K562 (cell line): ENCODE measurements around the gene ATP6V1G2. TPM values are rescaled to one million over a fixed set of nuclear protein-coding genes. Genes with fewer than 3 reads are reported as not detected.

ENCODE experiments used
- ATAC-seq: fragments of 200-7000 bp; cut with Tn5 transposase; 3 replicates; pipeline ENCODE4 v1.9.1; 2020; ENCODE audit warnings: moderate library complexity
- BruUV-seq: library from RNA; stranded (reverse); fragments of 400-500 nt; replicated peaks from 2 replicates; lab custom pipeline; 2021; lab: Mats Ljungman, UMichigan
- CTCF ChIA-PET: fragments of 300-600 bp; formaldehyde crosslinking; extraction: SDS; loops from one replicate; lab custom pipeline; 2021; ENCODE audit warnings: low intra/inter-chr PET ratio; lab: Yijun Ruan, JAX
- POLR2A ChIA-PET: fragments of 300-600, 350-650 bp; sonication (Branson Sonifier 250); formaldehyde crosslinking; extraction: SDS; loops from one replicate; lab custom pipeline; 2021; ENCODE audit warnings: antibody characterized with exemption, inconsistent platforms; lab: Yijun Ruan, JAX
- DNase-seq, 4 experiments: peaks; one replicate each; pipeline versions ENCODE4 v3.0.0 to v3.0.0-alpha.2; 2011 to 2018; ENCODE audit warnings: low spot score in 3 of 4, mixed read lengths in 3 of 4; ENCODE audit errors: extremely low read depth in 1 of 4
- FAIRE-seq: peaks from 2 replicates; lab custom pipeline; 2011; peaks lifted over from hg19 to GRCh38; lab: Jason Lieb, UNC
- H2AFZ ChIP-seq: 2 replicates; pipeline ENCODE4 v1.6.0; 2011; ENCODE audit warnings: low read depth, low read length, control low read depth, inconsistent platforms
- H3K27ac ChIP-seq: fragments of 200-600 bp; 3 replicates; pipeline ENCODE4 v1.8.0; 2011; ENCODE audit warnings: low read depth, mild to moderate bottlenecking, control low read depth, inconsistent platforms, low read length, moderate library complexity, mixed read lengths; ENCODE audit errors: extremely low read depth
- H3K27me3 ChIP-seq, 2 experiments: fragments of 300-600 bp in 1 of 2; 2 replicates in 1 of 2; 3 replicates in 1 of 2; pipeline versions ENCODE4 v1.6.0 to v1.8.0; 2011; ENCODE audit warnings: inconsistent platforms in 2 of 2, low read length in 2 of 2, mild to moderate bottlenecking in 1 of 2, mixed read lengths in 1 of 2, moderate library complexity in 1 of 2; ENCODE audit not compliant: control insufficient read depth in 2 of 2, insufficient read depth in 2 of 2
- H3K36me3 ChIP-seq: fragments of 300-600 bp; 3 replicates; pipeline ENCODE4 v1.8.0; 2011; ENCODE audit warnings: mild to moderate bottlenecking, low read length, inconsistent platforms; ENCODE audit not compliant: control insufficient read depth, insufficient read depth
- H3K4me1 ChIP-seq, 2 experiments: fragments of 200-600 bp in 1 of 2; replicated peaks in 1 of 2; 2 replicates in 1 of 2; 3 replicates in 1 of 2; pipeline versions ENCODE4 v1.5.1 to v1.8.0; 2011; ENCODE audit warnings: inconsistent platforms in 2 of 2, low read length in 2 of 2, mild to moderate bottlenecking in 1 of 2, mixed read lengths in 1 of 2, moderate library complexity in 1 of 2; ENCODE audit not compliant: control insufficient read depth in 2 of 2, insufficient read depth in 2 of 2
- H3K4me2 ChIP-seq: 2 replicates; pipeline ENCODE4 v1.6.1; 2011; ENCODE audit warnings: low read length, control low read depth, inconsistent platforms, mixed read lengths; ENCODE audit not compliant: insufficient read depth
- H3K4me3 ChIP-seq: fragments of 200-600 bp; sonication (generic), shearing (Covaris generic); 2 replicates; pipeline ENCODE4 v1.5.1; 2016; ENCODE audit warnings: control low read depth, inconsistent platforms
- H3K79me2 ChIP-seq: fragments of 200-600 bp; 3 replicates; pipeline ENCODE4 v1.8.0; 2011; ENCODE audit warnings: low read length, inconsistent platforms; ENCODE audit not compliant: control insufficient read depth, insufficient read depth
- H3K9ac ChIP-seq, 2 experiments: 2 replicates each; pipeline versions ENCODE4 v1.6.0 to v1.6.1; 2011; ENCODE audit warnings: low read depth in 2 of 2, low read length in 2 of 2, control low read depth in 1 of 2, inconsistent platforms in 1 of 2, mild to moderate bottlenecking in 1 of 2, mixed read lengths in 1 of 2; ENCODE audit not compliant: insufficient read depth in 1 of 2
- H3K9me1 ChIP-seq: one replicate; pipeline ENCODE4 v1.6.0; 2011; ENCODE audit warnings: inconsistent platforms, mild to moderate bottlenecking, low read length, moderate library complexity; ENCODE audit not compliant: control insufficient read depth, insufficient read depth
- H3K9me3 ChIP-seq: replicated peaks from 2 replicates; pipeline ENCODE4 v1.5.1; 2011; ENCODE audit warnings: low read depth, low read length, inconsistent platforms; ENCODE audit not compliant: control insufficient read depth, insufficient read depth
- H4K20me1 ChIP-seq: replicated peaks from 2 replicates; pipeline ENCODE4 v1.6.1; 2011; ENCODE audit warnings: low read length, inconsistent platforms, mixed read lengths; ENCODE audit not compliant: control insufficient read depth, insufficient read depth
- MBD2 ChIP-seq: sonication (generic); IDR thresholded peaks from 2 replicates; pipeline ENCODE4 v1.6.1; 2016; ENCODE audit warnings: low read depth, borderline replicate concordance
- POLR2G ChIP-seq: fragments of 200-400 bp; formaldehyde crosslinking; IDR thresholded peaks from 2 replicates; pipeline ENCODE4 v1.6.1; 2017; ENCODE audit warnings: low read depth, mild to moderate bottlenecking, antibody characterized with exemption, low read length, moderate library complexity
- RBM22 ChIP-seq: fragments of 200-400 bp; formaldehyde crosslinking; IDR thresholded peaks from 2 replicates; pipeline ENCODE4 v1.6.1; 2018; ENCODE audit warnings: low read length, low read depth; ENCODE audit not compliant: poor library complexity, severe bottlenecking
- ZNF140 ChIP-seq: fragments of 250-450 bp; sonication (Bioruptor Pico); IDR thresholded peaks from 2 replicates; pipeline ENCODE4 v1.8.0; 2021; ENCODE audit warnings: moderate library complexity, mild to moderate bottlenecking, inconsistent platforms
- ZNF24 ChIP-seq: fragments of 450-650 bp; IDR thresholded peaks from 2 replicates; pipeline ENCODE4 v1.6.1; 2016
- WGBS: fragments of 100-300 bp; shearing (Covaris generic); methylation state at CpG from one replicate; pipeline ENCODE4 v1.1.6; 2016; ENCODE audit warnings: low coverage, mixed read lengths; ENCODE audit not compliant: insufficient coverage; ENCODE audit errors: missing lambda C conversion rate; 5-methylcytosine and 5-hydroxymethylcytosine counted together
- in situ Hi-C: fragments of 300-500 bp; cut with MboI; formaldehyde crosslinking; loops from 4 replicates; pipeline ENCODE4 v1.15.0; 2018; ENCODE audit warnings: inconsistent platforms, mixed read lengths
- intact Hi-C: fragments of 100-400 bp; cut with micrococcal nuclease; formaldehyde crosslinking; loops from 2 replicates; pipeline ENCODE4 v1.14.2; 2022
- polyA plus RNA-seq, 8 experiments: library from polyadenylated mRNA; depleted of rRNA in 4 of 8; stranded (reverse) in 5 of 8; unstranded in 3 of 8; fragments of >200 nt; fragmentation: Nextera tagmentation in 2 of 8; fragmentation: Illumina TruSeq in 1 of 8; extraction: Ambion mirVana in 2 of 8; extraction: Trizol in 1 of 8; gene quantifications; 2 replicates each; pipeline versions ENCODE4 v1.2.1 to v1.2.3, GENCODE V29; 2011 to 2014; ENCODE audit warnings: inconsistent platforms in 1 of 8, missing spikeins in 1 of 8
- total RNA-seq, 7 experiments: library from RNA; depleted of rRNA in 6 of 7; stranded (reverse); fragments of >200 nt in 6 of 7; fragmentation: Illumina TruSeq in 2 of 7; extraction: Trizol in 2 of 7; gene quantifications; 2 replicates each; pipeline versions ENCODE4 v1.2.1 to v1.2.3, GENCODE V29; 2011 to 2021; ENCODE audit warnings: low replicate concordance in 1 of 7
- TF ChIP-seq, protein P1 (sequence below): fragments of 450-650 bp; formaldehyde crosslinking; conservative IDR thresholded peaks from 2 replicates; pipeline ENCODE4 v1.4.0; 2022; ENCODE audit warnings: mild to moderate bottlenecking, missing genetic modification characterization
- TF ChIP-seq, protein P2 (sequence below): fragments of 200-800 bp; sonication (Bioruptor generic); IDR thresholded peaks from 2 replicates; pipeline ENCODE4 v1.6.1; 2017; ENCODE audit warnings: missing genetic modification characterization, missing compliant biosample characterization
- TF ChIP-seq, protein P3 (sequence below): sonication (generic); formaldehyde crosslinking; IDR thresholded peaks from 2 replicates; pipeline ENCODE4 v1.9.0; 2022; ENCODE audit warnings: mild to moderate bottlenecking, missing genetic modification reagents

ATP6V1G2 gene
- total and polyA plus RNA-seq, 9 of the 15 experiments (the other 6 are each of a cell fraction or from before 2014, with no cell fraction given) = 0.14 to 1.5 (median 0.33) TPM

DNA sequence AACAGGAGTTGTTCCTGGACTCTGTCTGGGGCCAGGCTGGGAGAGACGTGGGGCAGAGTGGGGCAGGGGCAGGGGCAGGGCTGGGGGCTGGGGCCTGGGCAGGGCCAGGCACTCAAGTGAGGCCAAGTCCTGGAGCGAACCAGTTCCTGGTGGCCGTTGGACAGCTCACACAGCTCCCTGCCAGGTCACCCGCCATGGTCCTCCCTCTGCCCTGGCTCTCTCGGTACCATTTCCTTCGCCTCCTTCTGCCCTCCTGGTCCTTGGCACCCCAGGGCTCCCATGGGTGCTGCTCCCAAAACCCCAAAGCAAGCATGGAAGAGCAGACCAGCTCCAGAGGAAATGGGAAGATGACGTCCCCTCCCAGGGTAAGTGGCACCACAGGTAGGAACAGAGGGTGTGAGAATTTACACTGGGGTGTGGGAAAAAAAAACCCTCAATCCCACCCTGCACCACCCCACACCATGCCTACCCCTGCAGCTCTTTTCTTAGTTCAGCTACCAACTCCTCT is 17.5 kb downstream of the ATP6V1G2 start, which contains the start of gene MCCD1:
MCCD1 (plus strand) TSS at position 142 of the 508 bp plus-strand sequence; CDS start at position 195, 53 bp downstream.
- intact Hi-C loops = loop anchor here (5.0 kb wide), 1 partner anchor 37 kb away; no protein-coding TSS in a partner anchor
- no peaks in the 10 kb centered on the region for H3K9me1 ChIP-seq
- in situ Hi-C loops = loop anchor here (25.0 kb wide), 1 partner anchor 1433 kb away; the partner anchor contains the start of genes BRD2 and HLA-DMA
- WGBS = 79% methylated on average over 7 of the region's 7 CpGs
- peaks cover 44% of the 10 kb centered on the region for H3K36me3 ChIP-seq
- 0 out of 2 replicates have a peak, but pooled peaks cover 16% of the 10 kb centered on the region for H4K20me1 ChIP-seq
- H3K79me2 ChIP-seq = peaks cover 8% of the 10 kb centered on the region; the same call in 2 of the 3 replicates
- H3K9ac ChIP-seq = peak within 1 kb of the TSS in 1 of 2 experiments; percentile 53; a peak in 2 of 4 replicates
- H3K27ac ChIP-seq = peak within 1 kb of the TSS; percentile 11; the same call in 1 of the 3 replicates
- CTCF ChIA-PET = no interaction called here
- no peak within 1 kb of the TSS for H3K4me3 ChIP-seq
- TF ChIP-seq, protein P1, sequence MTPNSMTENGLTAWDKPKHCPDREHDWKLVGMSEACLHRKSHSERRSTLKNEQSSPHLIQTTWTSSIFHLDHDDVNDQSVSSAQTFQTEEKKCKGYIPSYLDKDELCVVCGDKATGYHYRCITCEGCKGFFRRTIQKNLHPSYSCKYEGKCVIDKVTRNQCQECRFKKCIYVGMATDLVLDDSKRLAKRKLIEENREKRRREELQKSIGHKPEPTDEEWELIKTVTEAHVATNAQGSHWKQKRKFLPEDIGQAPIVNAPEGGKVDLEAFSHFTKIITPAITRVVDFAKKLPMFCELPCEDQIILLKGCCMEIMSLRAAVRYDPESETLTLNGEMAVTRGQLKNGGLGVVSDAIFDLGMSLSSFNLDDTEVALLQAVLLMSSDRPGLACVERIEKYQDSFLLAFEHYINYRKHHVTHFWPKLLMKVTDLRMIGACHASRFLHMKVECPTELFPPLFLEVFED (CRISPR knock-in tag) = peak; percentile 45; the same call in 1 of the 2 replicates
- TF ChIP-seq MBD2 = 0 out of 2 replicates have a peak, but pooled peaks have one; percentile 6
- no peak for TF ChIP-seq ZNF24
- peak; percentile 80 for TF ChIP-seq POLR2G
- TF ChIP-seq, protein P2, sequence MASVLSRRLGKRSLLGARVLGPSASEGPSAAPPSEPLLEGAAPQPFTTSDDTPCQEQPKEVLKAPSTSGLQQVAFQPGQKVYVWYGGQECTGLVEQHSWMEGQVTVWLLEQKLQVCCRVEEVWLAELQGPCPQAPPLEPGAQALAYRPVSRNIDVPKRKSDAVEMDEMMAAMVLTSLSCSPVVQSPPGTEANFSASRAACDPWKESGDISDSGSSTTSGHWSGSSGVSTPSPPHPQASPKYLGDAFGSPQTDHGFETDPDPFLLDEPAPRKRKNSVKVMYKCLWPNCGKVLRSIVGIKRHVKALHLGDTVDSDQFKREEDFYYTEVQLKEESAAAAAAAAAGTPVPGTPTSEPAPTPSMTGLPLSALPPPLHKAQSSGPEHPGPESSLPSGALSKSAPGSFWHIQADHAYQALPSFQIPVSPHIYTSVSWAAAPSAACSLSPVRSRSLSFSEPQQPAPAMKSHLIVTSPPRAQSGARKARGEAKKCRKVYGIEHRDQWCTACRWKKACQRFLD (CRISPR knock-in tag) = no peak
- TF ChIP-seq ZNF140 (CRISPR knock-in tag) = no peak
- TF ChIP-seq RBM22 = peak; percentile 59
- TF ChIP-seq, protein P3, sequence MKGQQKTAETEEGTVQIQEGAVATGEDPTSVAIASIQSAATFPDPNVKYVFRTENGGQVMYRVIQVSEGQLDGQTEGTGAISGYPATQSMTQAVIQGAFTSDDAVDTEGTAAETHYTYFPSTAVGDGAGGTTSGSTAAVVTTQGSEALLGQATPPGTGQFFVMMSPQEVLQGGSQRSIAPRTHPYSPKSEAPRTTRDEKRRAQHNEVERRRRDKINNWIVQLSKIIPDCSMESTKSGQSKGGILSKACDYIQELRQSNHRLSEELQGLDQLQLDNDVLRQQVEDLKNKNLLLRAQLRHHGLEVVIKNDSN (CRISPR knock-in tag) = no peak
- FAIRE-seq (no peak), DNase-seq (no peak), ATAC-seq (peak; percentile 25)
- H3K4me1 ChIP-seq = peaks cover 10 to 20% of the 10 kb centered on the region in 2 experiments
- H2AFZ ChIP-seq = no peak within 1 kb of the TSS
- H3K4me2 ChIP-seq = no peak within 1 kb of the TSS
- H3K9me3 ChIP-seq = no peaks in the 10 kb centered on the region
- POLR2A ChIA-PET = interaction anchor here (0.7 to 6.3 kb wide), 11 partner anchors 8 to 305 kb away, joined by 3 to 107 read pairs (median 3); partner anchors contain the start of genes DDX39B and MICB
- no TSS peak for BruUV-seq
- H3K27me3 ChIP-seq = no peaks in the 10 kb centered on the region
